Fibroblast of villous mesenchyme (primary cell): ENCODE data around the gene AXIN1. TPM values are rescaled to one million over a fixed set of nuclear protein-coding genes. Genes with fewer than 3 reads are reported as not detected.
"Not testable (repeated sequence)": the region's sequence is repeated elsewhere in the genome, so short reads cannot be mapped to it uniquely, and the experiment has no call there.

Experiments used
- DNase-seq: peaks from one replicate; pipeline ENCODE4 v3.0.0-alpha.2; 2010; ENCODE audit warnings: low read depth
- H3K4me3 ChIP-seq: 2 replicates; pipeline ENCODE4 v1.5.1; 2011; ENCODE audit warnings: low read depth, mild to moderate bottlenecking, low read length
- total RNA-seq: library from RNA; depleted of rRNA; stranded (reverse); fragments of >200 nt; gene quantifications from 2 replicates; pipeline ENCODE4 v1.2.3, GENCODE V29; 2012
- TF ChIP-seq, protein P1 (sequence below): IDR thresholded peaks from 2 replicates; pipeline ENCODE4 v1.5.1; 2012; ENCODE audit warnings: low read depth, mild to moderate bottlenecking, low read length; ENCODE audit not compliant: insufficient read depth

The AXIN1 gene
- total RNA-seq, 1 donor: 16.4 TPM

DNA sequence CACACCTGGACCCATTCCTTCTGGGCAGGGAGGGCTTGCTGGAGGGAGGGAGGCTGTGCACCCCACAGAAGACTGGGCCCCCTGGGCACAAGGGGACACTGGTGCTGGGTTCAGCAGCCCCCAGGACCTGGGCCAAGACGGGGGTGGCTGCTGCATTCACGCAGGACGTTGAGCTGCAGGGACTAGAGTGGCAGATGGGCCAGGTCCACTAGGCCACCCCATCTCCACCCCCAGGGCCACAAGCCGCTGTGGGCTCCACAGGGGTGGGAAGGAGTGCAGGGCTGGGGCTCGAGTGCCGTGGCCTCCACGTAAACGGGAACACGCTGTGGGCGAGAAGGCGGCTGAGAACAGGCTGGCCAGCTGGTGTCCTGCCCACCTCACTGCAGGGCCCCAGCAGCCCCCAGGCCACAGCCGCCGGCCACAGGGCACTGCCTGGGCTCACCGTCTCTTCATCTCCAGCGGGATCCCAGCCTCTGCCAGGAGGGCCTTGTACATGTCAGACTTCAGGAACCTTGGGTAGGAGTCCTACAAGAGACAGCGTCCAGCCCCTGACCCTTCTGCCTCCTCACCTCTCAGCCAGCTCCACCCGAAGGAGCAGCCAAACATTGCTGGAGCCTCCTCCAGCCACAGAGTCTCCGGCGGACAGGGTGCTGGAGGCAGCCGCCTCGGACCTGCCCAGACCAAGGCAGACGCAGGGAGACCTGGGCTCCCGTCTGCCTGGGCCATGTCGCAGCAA is 83.3 kb downstream of the AXIN1 start:
- TF ChIP-seq, protein P1, sequence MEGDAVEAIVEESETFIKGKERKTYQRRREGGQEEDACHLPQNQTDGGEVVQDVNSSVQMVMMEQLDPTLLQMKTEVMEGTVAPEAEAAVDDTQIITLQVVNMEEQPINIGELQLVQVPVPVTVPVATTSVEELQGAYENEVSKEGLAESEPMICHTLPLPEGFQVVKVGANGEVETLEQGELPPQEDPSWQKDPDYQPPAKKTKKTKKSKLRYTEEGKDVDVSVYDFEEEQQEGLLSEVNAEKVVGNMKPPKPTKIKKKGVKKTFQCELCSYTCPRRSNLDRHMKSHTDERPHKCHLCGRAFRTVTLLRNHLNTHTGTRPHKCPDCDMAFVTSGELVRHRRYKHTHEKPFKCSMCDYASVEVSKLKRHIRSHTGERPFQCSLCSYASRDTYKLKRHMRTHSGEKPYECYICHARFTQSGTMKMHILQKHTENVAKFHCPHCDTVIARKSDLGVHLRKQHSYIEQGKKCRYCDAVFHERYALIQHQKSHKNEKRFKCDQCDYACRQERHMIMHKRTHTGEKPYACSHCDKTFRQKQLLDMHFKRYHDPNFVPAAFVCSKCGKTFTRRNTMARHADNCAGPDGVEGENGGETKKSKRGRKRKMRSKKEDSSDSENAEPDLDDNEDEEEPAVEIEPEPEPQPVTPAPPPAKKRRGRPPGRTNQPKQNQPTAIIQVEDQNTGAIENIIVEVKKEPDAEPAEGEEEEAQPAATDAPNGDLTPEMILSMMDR: no peak
- DNase-seq: no peak

DNA sequence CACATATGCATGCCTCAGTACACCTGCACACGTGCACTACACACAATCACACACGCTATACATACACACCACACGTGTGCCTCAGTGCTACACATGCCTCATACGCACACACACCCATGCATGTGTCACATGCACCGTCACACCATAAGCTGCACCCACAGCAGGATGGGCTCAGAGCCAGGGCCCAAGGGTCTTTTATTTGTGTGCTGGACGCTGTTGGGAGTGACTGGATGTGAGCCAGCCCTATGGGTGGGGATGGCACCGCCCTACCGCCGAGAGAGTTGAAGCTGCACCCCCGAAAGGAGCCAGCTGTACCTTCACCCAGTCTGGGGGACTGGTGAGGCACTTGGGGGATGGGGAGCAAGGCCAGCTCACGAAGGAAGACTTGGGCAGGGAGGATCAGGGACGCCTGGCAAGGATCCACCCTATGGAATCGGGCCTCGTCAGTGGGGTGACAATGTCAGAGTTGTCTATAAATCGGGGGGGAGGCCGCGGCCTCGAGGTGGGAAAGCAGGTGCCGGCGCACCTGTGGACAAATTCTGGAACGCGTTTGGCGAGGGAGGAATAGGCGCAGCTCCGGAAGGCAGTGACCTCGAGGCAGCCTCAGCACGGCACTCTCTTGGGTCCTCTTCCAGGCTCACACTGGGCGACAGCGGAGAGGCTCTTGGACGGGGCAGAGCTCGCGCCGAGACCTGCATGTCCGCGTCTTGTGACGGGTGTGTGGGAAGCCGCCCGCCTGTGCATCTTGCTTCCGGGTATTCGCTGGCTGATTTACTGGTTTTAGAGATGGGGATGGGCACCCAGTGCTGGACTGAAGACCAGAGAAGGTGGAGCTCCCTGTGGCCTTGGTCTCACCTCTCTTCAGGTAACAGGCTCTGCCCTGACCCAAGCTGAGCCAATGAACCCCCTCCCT is 84.1 kb downstream of the AXIN1 start:
- TF ChIP-seq, protein P1: no peak
- DNase-seq: no peak
- no peak overlapping the region for H3K4me3 ChIP-seq

More for the DNA sequence above, 83.3 kb downstream of the AXIN1 start:
- H3K4me3 ChIP-seq: no peak overlapping the region

DNA sequence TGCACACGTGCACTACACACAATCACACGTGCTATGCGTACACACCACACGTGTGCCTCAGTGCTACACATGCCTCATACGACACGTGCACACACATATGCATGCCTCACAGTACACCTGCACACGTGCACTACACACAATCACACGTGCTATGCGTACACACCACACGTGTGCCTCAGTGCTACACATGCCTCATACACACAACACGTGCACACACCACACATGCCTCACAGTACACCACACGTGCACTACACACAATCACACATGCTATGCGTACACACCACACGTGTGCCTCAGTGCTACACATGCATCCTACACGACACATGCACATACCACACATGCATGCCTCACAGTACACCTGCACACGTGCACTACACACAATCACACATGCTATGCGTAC is 85.0 kb downstream of the AXIN1 start:
- H3K4me3 ChIP-seq, DNase-seq: not testable (repeated sequence)

DNA sequence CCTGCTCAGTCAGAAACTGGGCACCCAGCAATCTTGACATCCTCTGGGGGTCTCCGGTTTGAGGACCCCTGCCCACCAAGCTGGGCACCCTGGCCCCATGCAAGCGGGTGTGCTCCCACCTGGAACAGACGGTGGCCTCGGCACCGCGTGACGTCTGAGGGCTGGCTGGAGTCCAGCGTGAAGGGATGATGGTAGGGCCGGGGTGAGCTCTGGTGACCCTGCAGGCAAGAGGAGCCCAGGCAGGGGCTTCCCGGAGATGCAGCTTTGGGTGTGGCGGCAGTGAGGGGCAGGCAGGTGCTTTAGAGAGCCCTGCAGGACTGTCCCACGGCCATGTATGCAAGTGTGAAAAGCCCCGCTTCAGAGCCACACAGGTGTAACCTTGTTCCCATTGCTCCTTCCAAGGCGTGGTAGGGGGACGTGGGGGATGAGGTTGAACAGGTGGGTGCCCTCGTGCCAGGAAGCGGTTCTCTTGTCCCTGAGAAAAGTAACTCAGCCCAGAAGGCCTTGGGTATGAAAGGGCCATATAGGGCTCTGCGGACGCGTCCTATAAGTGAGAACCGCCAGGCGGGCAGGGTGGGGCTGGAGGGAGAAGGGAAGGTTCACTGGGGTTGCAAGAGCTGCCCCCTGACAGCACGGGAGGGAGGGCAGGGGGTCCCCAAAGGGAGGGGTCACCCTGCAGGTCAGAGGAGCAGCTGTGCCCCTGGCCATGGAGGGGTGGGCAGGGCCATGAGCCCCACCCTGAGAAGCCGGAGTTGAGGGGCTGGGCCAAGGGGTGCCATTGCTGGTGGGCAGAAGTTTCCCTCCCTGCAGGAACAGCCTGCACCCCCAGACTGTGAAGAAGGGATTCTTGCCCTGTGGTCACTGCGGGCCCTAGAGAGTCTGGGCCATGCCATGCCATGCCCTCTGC is 86.0 kb downstream of the AXIN1 start:
- TF ChIP-seq, protein P1: no peak
- no peak for DNase-seq
- H3K4me3 ChIP-seq: no peak overlapping the region

DNA sequence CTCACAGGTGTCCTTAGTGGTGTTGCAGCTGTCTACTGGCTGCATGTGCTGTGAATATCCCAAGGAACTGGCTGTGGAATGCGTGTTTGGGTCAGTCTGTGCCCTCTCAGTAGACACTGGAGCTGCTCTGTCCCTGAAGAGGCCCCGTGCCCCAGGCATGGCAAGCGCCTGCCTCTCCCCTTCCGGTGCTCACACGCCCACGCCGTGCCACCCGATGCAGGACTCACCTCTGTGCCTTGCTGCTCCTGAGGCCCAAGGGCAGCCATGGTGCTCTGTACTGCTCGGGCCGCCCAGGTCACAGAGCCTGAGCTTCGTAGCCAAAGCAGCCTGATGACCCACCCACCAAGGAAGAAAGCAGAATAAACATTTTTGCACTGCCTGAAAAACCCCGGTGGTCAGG is 86.8 kb downstream of the AXIN1 start:
- H3K4me3 ChIP-seq: no peak overlapping the region
- TF ChIP-seq, protein P1: no peak
- no peak for DNase-seq

DNA sequence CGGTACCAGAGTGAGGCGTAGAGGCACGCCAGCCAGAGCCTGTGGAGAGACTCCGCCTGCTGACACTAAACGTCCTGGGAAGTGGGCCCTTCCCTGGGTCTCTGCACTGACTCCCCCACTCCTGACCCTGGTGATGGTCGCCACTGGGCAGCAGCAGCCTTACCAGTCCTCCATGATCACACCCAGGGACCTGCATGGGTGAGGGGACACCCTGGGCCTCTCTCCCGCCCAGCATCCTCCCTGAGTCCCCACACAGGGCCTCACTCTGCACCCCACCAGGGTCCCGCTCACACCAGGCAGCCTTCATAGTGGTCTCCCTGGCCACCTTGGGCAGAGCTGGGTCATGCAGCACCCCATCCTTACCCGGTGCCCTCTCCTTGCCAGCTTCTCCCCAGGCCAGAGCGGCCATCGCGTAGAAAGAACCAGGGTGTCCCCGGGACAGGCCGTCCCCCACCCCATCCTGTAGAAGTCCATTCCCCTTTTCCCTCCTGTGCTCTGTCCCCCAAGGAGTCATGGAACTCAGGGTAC is 87.5 kb downstream of the AXIN1 start:
- no peak for DNase-seq
- TF ChIP-seq, protein P1: no peak
- no peak overlapping the region for H3K4me3 ChIP-seq
